ENCODE results near the gene XRCC2.

- TF ChIP-seq POLR2A (IDR thresholded peaks at IDR 0.05) (no peak), EP300 (IDR thresholded peaks at IDR 0.05) (no peak)
- TF ChIP-seq, protein P1, sequence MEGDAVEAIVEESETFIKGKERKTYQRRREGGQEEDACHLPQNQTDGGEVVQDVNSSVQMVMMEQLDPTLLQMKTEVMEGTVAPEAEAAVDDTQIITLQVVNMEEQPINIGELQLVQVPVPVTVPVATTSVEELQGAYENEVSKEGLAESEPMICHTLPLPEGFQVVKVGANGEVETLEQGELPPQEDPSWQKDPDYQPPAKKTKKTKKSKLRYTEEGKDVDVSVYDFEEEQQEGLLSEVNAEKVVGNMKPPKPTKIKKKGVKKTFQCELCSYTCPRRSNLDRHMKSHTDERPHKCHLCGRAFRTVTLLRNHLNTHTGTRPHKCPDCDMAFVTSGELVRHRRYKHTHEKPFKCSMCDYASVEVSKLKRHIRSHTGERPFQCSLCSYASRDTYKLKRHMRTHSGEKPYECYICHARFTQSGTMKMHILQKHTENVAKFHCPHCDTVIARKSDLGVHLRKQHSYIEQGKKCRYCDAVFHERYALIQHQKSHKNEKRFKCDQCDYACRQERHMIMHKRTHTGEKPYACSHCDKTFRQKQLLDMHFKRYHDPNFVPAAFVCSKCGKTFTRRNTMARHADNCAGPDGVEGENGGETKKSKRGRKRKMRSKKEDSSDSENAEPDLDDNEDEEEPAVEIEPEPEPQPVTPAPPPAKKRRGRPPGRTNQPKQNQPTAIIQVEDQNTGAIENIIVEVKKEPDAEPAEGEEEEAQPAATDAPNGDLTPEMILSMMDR (IDR thresholded peaks at IDR 0.05): no peak
Observed at GRCh38 chr7:152647009-152647408, 28.9 kb downstream of the XRCC2 start.
